Liver (tissue), 9 donors: ENCODE measurements around the gene PPP1R13B. TPM values are rescaled to one million over a fixed set of nuclear protein-coding genes. Genes with fewer than 3 reads are reported as not detected.

Experiments
- DNase-seq: peaks from one replicate; pipeline ENCODE4 v3.0.0-alpha.2; 2017; ENCODE audit warnings: low spot score
- H3K27ac ChIP-seq, 2 donors: one replicate each; pipeline ENCODE4 v1.7.0; 2013; ENCODE audit warnings: inconsistent platforms in 2 of 2, low read length in 2 of 2, control low read depth in 1 of 2, low read depth in 1 of 2, mild to moderate bottlenecking in 1 of 2
- H3K27me3 ChIP-seq, 4 donors: one replicate each; pipeline versions ENCODE4 v1.6.1 to v1.7.0; 2013; ENCODE audit warnings: low read length in 3 of 4, inconsistent platforms in 1 of 4, mild to moderate bottlenecking in 1 of 4, moderate library complexity in 1 of 4; ENCODE audit not compliant: control insufficient read depth in 4 of 4, insufficient read depth in 4 of 4
- H3K36me3 ChIP-seq, 4 donors: one replicate each; pipeline versions ENCODE4 v1.6.1 to v1.7.0; 2013; ENCODE audit warnings: low read length in 3 of 4, mild to moderate bottlenecking in 3 of 4, low read depth in 1 of 4, moderate library complexity in 1 of 4; ENCODE audit not compliant: control insufficient read depth in 4 of 4, insufficient read depth in 3 of 4
- H3K4me1 ChIP-seq, 4 donors: one replicate each; pipeline versions ENCODE4 v1.6.1 to v1.7.0; 2013; ENCODE audit warnings: low read length in 3 of 4, mild to moderate bottlenecking in 3 of 4, moderate library complexity in 1 of 4; ENCODE audit not compliant: control insufficient read depth in 4 of 4, insufficient read depth in 4 of 4
- H3K4me3 ChIP-seq, 3 donors: one replicate each; pipeline versions ENCODE4 v1.6.1 to v1.7.0; 2013; ENCODE audit warnings: low read length in 3 of 3, control low read depth in 1 of 3, low read depth in 1 of 3, mild to moderate bottlenecking in 1 of 3
- H3K9ac ChIP-seq, 2 donors: one replicate each; pipeline ENCODE4 v1.7.0; 2013; ENCODE audit warnings: low read length in 2 of 2, mild to moderate bottlenecking in 2 of 2, moderate library complexity in 2 of 2, control low read depth in 1 of 2, low read depth in 1 of 2
- H3K9me3 ChIP-seq, 4 donors: one replicate each; pipeline versions ENCODE4 v1.6.1 to v1.7.0; 2013; ENCODE audit warnings: low read length in 3 of 4; ENCODE audit not compliant: control insufficient read depth in 4 of 4
- ATF3 ChIP-seq: IDR thresholded peaks from 2 replicates; pipeline ENCODE4 v1.6.1; 2016; ENCODE audit warnings: antibody characterized with exemption
- CTCF ChIP-seq: fragments of 150-350 bp; IDR thresholded peaks from 2 replicates; pipeline ENCODE4 v1.5.1; 2017; ENCODE audit warnings: improper control_type of control experiment, low read depth, low read length; ENCODE audit not compliant: missing input control
- EGR1 ChIP-seq, 2 donors: IDR thresholded peaks; 2 replicates each; pipeline ENCODE4 v1.6.1; 2016 to 2018; ENCODE audit warnings: antibody characterized with exemption in 2 of 2, low read depth in 2 of 2
- FOXA1 ChIP-seq: IDR thresholded peaks from 2 replicates; pipeline ENCODE4 v1.6.1; 2016; ENCODE audit warnings: antibody characterized with exemption
- FOXA2 ChIP-seq: IDR thresholded peaks from 2 replicates; pipeline ENCODE4 v1.6.1; 2016; ENCODE audit warnings: antibody characterized with exemption
- GABPA ChIP-seq, 2 donors: IDR thresholded peaks in 1 of 2; conservative IDR thresholded peaks in 1 of 2; 2 replicates each; pipeline ENCODE4 v1.6.1; 2016; ENCODE audit warnings: antibody characterized with exemption in 2 of 2, mild to moderate bottlenecking in 1 of 2, moderate library complexity in 1 of 2
- HNF4A ChIP-seq, 2 donors: conservative IDR thresholded peaks; 2 replicates each; pipeline ENCODE4 v1.6.1; 2016; ENCODE audit warnings: antibody characterized with exemption in 2 of 2, mild to moderate bottlenecking in 2 of 2
- HNF4G ChIP-seq: IDR thresholded peaks from 2 replicates; pipeline ENCODE4 v1.6.1; 2016; ENCODE audit warnings: antibody characterized with exemption
- JUND ChIP-seq, 2 donors: IDR thresholded peaks; 2 replicates each; pipeline ENCODE4 v1.6.1; 2016; ENCODE audit warnings: antibody characterized with exemption in 2 of 2
- MAX ChIP-seq: IDR thresholded peaks from 2 replicates; pipeline ENCODE4 v1.6.1; 2016; ENCODE audit warnings: antibody characterized with exemption
- NR2F2 ChIP-seq: IDR thresholded peaks from 2 replicates; pipeline ENCODE4 v1.6.1; 2016; ENCODE audit warnings: antibody characterized with exemption
- RAD21 ChIP-seq, 2 donors: IDR thresholded peaks; 2 replicates each; pipeline ENCODE4 v1.6.1; 2016; ENCODE audit warnings: antibody characterized with exemption in 2 of 2, mild to moderate bottlenecking in 2 of 2
- REST ChIP-seq: IDR thresholded peaks from 2 replicates; pipeline ENCODE4 v1.6.1; 2016; ENCODE audit warnings: antibody characterized with exemption, mild to moderate bottlenecking
- RXRA ChIP-seq, 2 donors: IDR thresholded peaks; 2 replicates each; pipeline ENCODE4 v1.6.1; 2017 to 2018; ENCODE audit warnings: antibody characterized with exemption in 2 of 2, mild to moderate bottlenecking in 1 of 2
- SP1 ChIP-seq: IDR thresholded peaks from 2 replicates; pipeline ENCODE4 v1.6.1; 2018; ENCODE audit warnings: antibody characterized with exemption, mild to moderate bottlenecking
- TAF1 ChIP-seq: conservative IDR thresholded peaks from 2 replicates; pipeline ENCODE4 v1.6.1; 2016; ENCODE audit warnings: antibody characterized with exemption, mild to moderate bottlenecking
- YY1 ChIP-seq: IDR thresholded peaks from 2 replicates; pipeline ENCODE4 v1.6.1; 2016; ENCODE audit warnings: antibody characterized with exemption, mild to moderate bottlenecking
- ZBTB33 ChIP-seq: IDR thresholded peaks from 2 replicates; pipeline ENCODE4 v1.6.1; 2016; ENCODE audit warnings: antibody characterized with exemption
- WGBS: extraction: QIAGEN DNeasy Blood & Tissue Kit; methylation state at CpG from one replicate; pipeline ENCODE4 v1.1.7; 2013; 5-methylcytosine and 5-hydroxymethylcytosine counted together
- polyA plus RNA-seq, 2 donors: library from polyadenylated mRNA; stranded (reverse) in 1 of 2; unstranded in 1 of 2; fragments of 200-250 nt in 1 of 2; fragments of >200 nt in 1 of 2; fragmentation: Nextera tagmentation in 1 of 2; extraction: Ambion mirVana in 1 of 2; gene quantifications; one replicate each; pipeline versions ENCODE4 v1.2.1 to v1.2.3, GENCODE V29; 2013 to 2015
- total RNA-seq, 2 donors: library from RNA; depleted of rRNA; stranded (reverse); fragments of >200 nt; gene quantifications; one replicate each; pipeline ENCODE4 v1.2.3, GENCODE V29; 2014
- donor health status: healthy.
- donor health status: healthy.
- donor health status: healthy.
- donor health status: healthy.
- donor health status: healthy.

Gene PPP1R13B
- total and polyA plus RNA-seq, 4 donors: 3.2 to 15.1 (median 5.1) TPM

- Histone ChIP-seq H3K27ac (peak overlapping the region in 1 of 2 donors; percentile 51), H3K4me3 (peak overlapping the region; percentile 77 to 99 (median 80)), H3K27me3 (no peaks in the 10 kb centered on the region), H3K36me3 (no peaks in the 10 kb centered on the region), H3K4me1 (peaks cover 7 to 21% (median 14%) of the 10 kb centered on the region in 4 donors), H3K9me3 (no peaks in the 10 kb centered on the region), H3K9ac (peak overlapping the region; percentile 10 to 35)
- DNase-seq: no peak
- under 1% methylated on average over 95 of the region's 95 CpGs for WGBS
- no peak for TF ChIP-seq ZBTB33
- TF ChIP-seq RAD21 (IDR thresholded peaks at IDR 0.05): no peak
- no peak for TF ChIP-seq JUND (IDR thresholded peaks at IDR 0.05)
- TF ChIP-seq HNF4G: no peak
- no peak for TF ChIP-seq EGR1 (IDR thresholded peaks at IDR 0.05; ENCODE audit: low read depth in 2 of 2)
- TF ChIP-seq MAX: no peak
- no peak for TF ChIP-seq FOXA2
- no peak for TF ChIP-seq FOXA1
- TF ChIP-seq ATF3: no peak
- no peak for TF ChIP-seq REST
- no peak for TF ChIP-seq TAF1
- no peak for TF ChIP-seq NR2F2
- TF ChIP-seq GABPA (IDR thresholded peaks at IDR 0.05 in 1 of 2, conservative IDR thresholded peaks at IDR 0.05 in 1 of 2): no peak
- TF ChIP-seq CTCF: no peak
- TF ChIP-seq HNF4A (conservative IDR thresholded peaks at IDR 0.05): no peak
- no peak for TF ChIP-seq RXRA (IDR thresholded peaks at IDR 0.05)
- TF ChIP-seq YY1: no peak
- TF ChIP-seq SP1: no peak
Observed at GRCh38 chr14:103846543-103847450, 578 bp downstream of the PPP1R13B start.
